Smooth muscle cell (in vitro differentiated cells): Measurements from ENCODE around the gene GRIA1. TPM values are rescaled to one million over a fixed set of nuclear protein-coding genes. Genes with fewer than 3 reads are reported as not detected.

Source experiments
- DNase-seq: peaks from one replicate; lab custom pipeline; 2025; ENCODE audit not compliant: unreplicated experiment; lab: John Stamatoyannopoulos, UW
- H2AFZ ChIP-seq: fragments of 200-600 bp; sonication (generic); 2 replicates; pipeline ENCODE4 v1.6.0; 2016; ENCODE audit warnings: antibody characterized with exemption, low read depth, mild to moderate bottlenecking
- H3F3A ChIP-seq: fragments of 200-600 bp; sonication (generic); 2 replicates; pipeline ENCODE4 v1.6.0; 2017; ENCODE audit warnings: antibody characterized with exemption, low read depth
- H3K27ac ChIP-seq: fragments of 200-600 bp; sonication (generic); 2 replicates; pipeline ENCODE4 v1.5.1; 2016; ENCODE audit warnings: low read depth, mild to moderate bottlenecking
- H3K27me3 ChIP-seq: fragments of 200-600 bp; sonication (generic); 2 replicates; pipeline ENCODE4 v1.6.1; 2016; ENCODE audit warnings: low read depth, mild to moderate bottlenecking
- H3K36me3 ChIP-seq: fragments of 200-600 bp; sonication (generic); 2 replicates; pipeline ENCODE4 v1.5.1; 2016; ENCODE audit warnings: low read depth
- H3K4me1 ChIP-seq: fragments of 200-600 bp; sonication (generic); 2 replicates; pipeline ENCODE4 v1.5.1; 2016; ENCODE audit warnings: low read depth
- H3K4me2 ChIP-seq: fragments of 200-600 bp; sonication (generic); 2 replicates; pipeline ENCODE4 v1.6.0; 2016; ENCODE audit warnings: mild to moderate bottlenecking
- H3K4me3 ChIP-seq: fragments of 200-600 bp; sonication (generic); 2 replicates; pipeline ENCODE4 v1.5.1; 2016; ENCODE audit warnings: mild to moderate bottlenecking
- H3K79me2 ChIP-seq: fragments of 200-600 bp; sonication (generic); 2 replicates; pipeline ENCODE4 v1.6.0; 2016; ENCODE audit warnings: low read depth, mild to moderate bottlenecking
- H3K9ac ChIP-seq: fragments of 200-600 bp; sonication (generic); 2 replicates; pipeline ENCODE4 v1.6.0; 2016; ENCODE audit warnings: low read depth
- H3K9me3 ChIP-seq: fragments of 200-600 bp; sonication (generic); replicated peaks from 2 replicates; pipeline ENCODE4 v1.5.1; 2016; ENCODE audit warnings: low read depth
- H4K20me1 ChIP-seq: fragments of 200-600 bp; sonication (generic); 2 replicates; pipeline ENCODE4 v1.6.0; 2016; ENCODE audit warnings: low read depth
- WGBS: methylation state at CpG from one replicate; pipeline ENCODE4 v1.1.7; 2016; ENCODE audit warnings: low lambda C conversion rate; 5-methylcytosine and 5-hydroxymethylcytosine counted together
- polyA plus RNA-seq: library from polyadenylated mRNA; unstranded; fragments of >200 nt; fragmentation: Nextera tagmentation; extraction: Ambion mirVana; gene quantifications from 2 replicates; pipeline ENCODE4 v1.2.1, GENCODE V29; 2016
- total RNA-seq: library from RNA; depleted of rRNA; stranded (reverse); fragments of >200 nt; gene quantifications from 2 replicates; pipeline ENCODE4 v1.2.3, GENCODE V29; 2014
- TF ChIP-seq, protein P1 (sequence below): fragments of 200-600 bp; sonication (generic); IDR thresholded peaks from 2 replicates; pipeline ENCODE4 v1.5.1; 2017; ENCODE audit warnings: borderline replicate concordance, mild to moderate bottlenecking, antibody characterized with exemption; ENCODE audit not compliant: insufficient read depth, poor library complexity, severe bottlenecking

Gene GRIA1
- total and polyA plus RNA-seq, 2 experiments from 2014 or later = 0.17 to 0.94 TPM

DNA sequence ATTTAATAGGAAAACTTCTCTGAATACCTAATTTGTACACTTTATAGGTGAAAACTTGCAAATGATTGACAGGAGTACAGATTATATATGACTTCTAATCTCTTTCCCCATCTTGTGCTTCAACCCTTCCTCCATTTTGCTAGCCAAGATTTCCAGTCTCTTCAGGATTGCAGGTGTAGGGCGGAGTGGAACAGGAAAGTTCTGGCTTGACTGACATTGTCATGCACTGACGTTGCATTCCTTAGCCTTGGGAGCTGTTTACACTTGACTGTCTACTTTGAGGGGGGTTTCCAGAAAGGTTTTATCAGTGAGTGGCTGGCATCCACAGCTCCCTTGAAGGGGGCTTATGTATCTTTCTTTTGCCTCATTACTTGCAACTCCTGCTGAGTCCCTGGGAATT, 34.1 kb upstream of the GRIA1 start:
- TF ChIP-seq, protein P1, sequence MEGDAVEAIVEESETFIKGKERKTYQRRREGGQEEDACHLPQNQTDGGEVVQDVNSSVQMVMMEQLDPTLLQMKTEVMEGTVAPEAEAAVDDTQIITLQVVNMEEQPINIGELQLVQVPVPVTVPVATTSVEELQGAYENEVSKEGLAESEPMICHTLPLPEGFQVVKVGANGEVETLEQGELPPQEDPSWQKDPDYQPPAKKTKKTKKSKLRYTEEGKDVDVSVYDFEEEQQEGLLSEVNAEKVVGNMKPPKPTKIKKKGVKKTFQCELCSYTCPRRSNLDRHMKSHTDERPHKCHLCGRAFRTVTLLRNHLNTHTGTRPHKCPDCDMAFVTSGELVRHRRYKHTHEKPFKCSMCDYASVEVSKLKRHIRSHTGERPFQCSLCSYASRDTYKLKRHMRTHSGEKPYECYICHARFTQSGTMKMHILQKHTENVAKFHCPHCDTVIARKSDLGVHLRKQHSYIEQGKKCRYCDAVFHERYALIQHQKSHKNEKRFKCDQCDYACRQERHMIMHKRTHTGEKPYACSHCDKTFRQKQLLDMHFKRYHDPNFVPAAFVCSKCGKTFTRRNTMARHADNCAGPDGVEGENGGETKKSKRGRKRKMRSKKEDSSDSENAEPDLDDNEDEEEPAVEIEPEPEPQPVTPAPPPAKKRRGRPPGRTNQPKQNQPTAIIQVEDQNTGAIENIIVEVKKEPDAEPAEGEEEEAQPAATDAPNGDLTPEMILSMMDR = no peak

GRCh38 chr5:153456993-153457392, 33.5 kb upstream of the GRIA1 start:
- Histone ChIP-seq H3K4me1 (no peaks in the 10 kb centered on the region), H3K27ac (no peak overlapping the region), H3K36me3 (no peaks in the 10 kb centered on the region), H3K79me2 (no peaks in the 10 kb centered on the region), H3K4me2 (no peak overlapping the region), H3F3A (no peaks in the 10 kb centered on the region), H3K4me3 (no peak overlapping the region), H2AFZ (no peak overlapping the region), H3K27me3 (no peaks in the 10 kb centered on the region), H4K20me1 (no peaks in the 10 kb centered on the region), H3K9ac (no peak overlapping the region), H3K9me3 (no peaks in the 10 kb centered on the region)
- 95% methylated on average over 1 of the region's 1 CpG for WGBS
- DNase-seq = no peak
- TF ChIP-seq, protein P1 = no peak

More for the DNA sequence above, 34.1 kb upstream of the GRIA1 start:
- no peaks in the 10 kb centered on the region for H3K36me3 ChIP-seq
- no peak for DNase-seq
- no peak overlapping the region for H3K27ac ChIP-seq
- no peaks in the 10 kb centered on the region for H3K4me1 ChIP-seq
- no peaks in the 10 kb centered on the region for H4K20me1 ChIP-seq
- H3K4me2 ChIP-seq = no peak overlapping the region
- no peak overlapping the region for H3K9ac ChIP-seq
- 45% methylated on average over 2 of the region's 2 CpGs for WGBS
- H3K27me3 ChIP-seq = no peaks in the 10 kb centered on the region
- no peak overlapping the region for H3K4me3 ChIP-seq
- no peak overlapping the region for H2AFZ ChIP-seq
- H3K9me3 ChIP-seq = no peaks in the 10 kb centered on the region
- H3F3A ChIP-seq = no peaks in the 10 kb centered on the region
- no peaks in the 10 kb centered on the region for H3K79me2 ChIP-seq

GRCh38 chr5:153458268-153458667, 32.2 kb upstream of the GRIA1 start:
- H3K36me3 ChIP-seq = no peaks in the 10 kb centered on the region
- no peak for DNase-seq
- TF ChIP-seq, protein P1 = no peak
- H3K4me1 ChIP-seq = no peaks in the 10 kb centered on the region
- H3K27me3 ChIP-seq = no peaks in the 10 kb centered on the region
- no peak overlapping the region for H3K27ac ChIP-seq
- H3K9me3 ChIP-seq = no peaks in the 10 kb centered on the region
- H3K79me2 ChIP-seq = no peaks in the 10 kb centered on the region
- H3K4me3 ChIP-seq = no peak overlapping the region
- peak overlapping the region; percentile 2 for H2AFZ ChIP-seq
- H3K4me2 ChIP-seq = no peak overlapping the region
- H4K20me1 ChIP-seq = no peaks in the 10 kb centered on the region
- H3F3A ChIP-seq = no peaks in the 10 kb centered on the region
- no peak overlapping the region for H3K9ac ChIP-seq

DNA sequence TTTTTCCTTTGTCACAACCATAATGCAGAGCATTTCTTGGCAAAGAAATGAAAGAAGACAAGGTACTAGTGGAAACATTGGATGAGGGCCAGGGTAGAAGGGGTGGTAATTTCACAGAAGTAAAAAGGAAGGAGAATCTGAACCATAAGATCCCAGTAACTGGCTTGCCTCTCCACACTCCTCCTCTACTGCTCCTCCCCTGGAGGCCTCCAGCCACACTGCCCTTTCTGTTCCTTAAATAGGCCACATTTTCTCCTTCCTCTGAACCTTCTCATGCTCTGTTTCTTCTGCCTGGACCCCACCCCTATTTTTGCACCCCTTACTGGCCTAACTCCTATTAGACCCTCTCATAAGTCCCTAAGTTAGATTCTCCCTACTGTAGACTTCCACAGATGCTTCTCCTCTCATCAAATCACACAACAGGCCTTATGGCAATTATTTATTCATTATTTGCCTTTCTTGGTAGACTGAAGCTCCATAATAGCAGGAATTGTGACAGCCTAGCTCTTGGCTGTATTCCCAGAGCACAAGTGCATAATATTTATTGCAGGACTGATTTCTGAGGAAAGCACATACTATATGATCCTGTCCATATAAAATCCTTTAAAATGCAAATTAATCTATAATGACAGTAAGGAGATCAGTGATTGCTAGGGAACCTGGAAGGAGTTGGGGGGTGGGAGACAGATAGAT, 31.3 kb upstream of the GRIA1 start:
- TF ChIP-seq, protein P1 = no peak
- Histone ChIP-seq H3K4me2 (no peak overlapping the region), H3K4me3 (no peak overlapping the region), H3K4me1 (peaks cover 7% of the 10 kb centered on the region), H3K36me3 (no peaks in the 10 kb centered on the region), H3K9ac (no peak overlapping the region), H3K9me3 (no peaks in the 10 kb centered on the region), H3K27ac (no peak overlapping the region), H4K20me1 (no peaks in the 10 kb centered on the region), H3F3A (no peaks in the 10 kb centered on the region), H3K27me3 (no peaks in the 10 kb centered on the region), H3K79me2 (no peaks in the 10 kb centered on the region), H2AFZ (no peak overlapping the region)
- no peak for DNase-seq
